ENCODE data around the gene MGAT3.

Gene MGAT3

DNA sequence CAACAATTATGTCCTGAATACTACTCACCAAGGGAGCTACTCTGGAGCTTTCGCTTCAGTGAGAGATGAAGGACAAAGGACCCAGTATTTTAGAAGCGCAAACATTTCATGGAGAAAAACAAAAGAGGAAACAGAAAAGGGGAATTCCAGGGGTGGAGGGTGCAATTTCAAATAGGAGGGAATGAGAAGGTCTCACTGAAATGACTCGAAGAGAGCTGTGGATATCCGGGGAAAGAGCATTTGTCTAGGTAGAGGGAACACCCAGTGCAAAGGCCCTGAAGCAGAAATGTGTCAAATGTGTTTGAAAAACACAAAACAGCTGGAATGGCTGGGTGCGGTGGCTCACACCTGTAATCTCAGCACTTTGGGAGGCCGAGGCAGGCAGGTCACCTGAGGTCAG is 73.3 kb downstream of the MGAT3 start:
- no peak for DNase-seq (ENCODE audit: low read depth)

DNA sequence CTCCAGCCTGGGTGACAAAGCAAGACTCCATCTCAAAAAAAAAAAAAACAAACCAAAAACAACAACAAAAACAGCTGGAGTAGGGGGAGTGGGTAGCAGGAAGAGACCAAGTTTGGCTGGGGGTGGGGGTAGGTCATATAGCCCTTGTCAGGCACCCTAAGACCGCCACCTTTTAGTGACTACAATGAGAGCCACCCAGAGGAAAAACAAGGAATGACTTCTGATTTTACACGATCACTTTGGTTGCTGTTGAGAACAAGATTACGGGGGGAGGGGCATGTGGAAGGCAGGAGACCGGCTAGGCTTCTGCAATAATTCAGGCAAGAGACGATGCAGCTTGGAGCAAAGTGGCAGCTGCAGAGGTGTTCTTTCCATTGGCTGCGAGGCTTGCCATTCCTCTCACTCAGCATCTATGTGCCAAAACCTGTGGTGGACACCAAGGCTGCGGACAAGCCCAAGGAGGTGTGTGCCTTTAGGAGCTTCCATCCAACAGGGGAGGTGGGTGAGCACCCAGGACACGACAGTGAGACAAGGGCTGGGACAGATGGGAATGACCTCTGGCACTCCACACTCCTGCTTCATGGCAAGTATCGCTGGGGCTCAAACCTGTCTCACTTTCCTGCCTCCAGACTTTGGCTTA is 74.0 kb downstream of the MGAT3 start:
- DNase-seq (ENCODE audit: low read depth), result no peak

DNA sequence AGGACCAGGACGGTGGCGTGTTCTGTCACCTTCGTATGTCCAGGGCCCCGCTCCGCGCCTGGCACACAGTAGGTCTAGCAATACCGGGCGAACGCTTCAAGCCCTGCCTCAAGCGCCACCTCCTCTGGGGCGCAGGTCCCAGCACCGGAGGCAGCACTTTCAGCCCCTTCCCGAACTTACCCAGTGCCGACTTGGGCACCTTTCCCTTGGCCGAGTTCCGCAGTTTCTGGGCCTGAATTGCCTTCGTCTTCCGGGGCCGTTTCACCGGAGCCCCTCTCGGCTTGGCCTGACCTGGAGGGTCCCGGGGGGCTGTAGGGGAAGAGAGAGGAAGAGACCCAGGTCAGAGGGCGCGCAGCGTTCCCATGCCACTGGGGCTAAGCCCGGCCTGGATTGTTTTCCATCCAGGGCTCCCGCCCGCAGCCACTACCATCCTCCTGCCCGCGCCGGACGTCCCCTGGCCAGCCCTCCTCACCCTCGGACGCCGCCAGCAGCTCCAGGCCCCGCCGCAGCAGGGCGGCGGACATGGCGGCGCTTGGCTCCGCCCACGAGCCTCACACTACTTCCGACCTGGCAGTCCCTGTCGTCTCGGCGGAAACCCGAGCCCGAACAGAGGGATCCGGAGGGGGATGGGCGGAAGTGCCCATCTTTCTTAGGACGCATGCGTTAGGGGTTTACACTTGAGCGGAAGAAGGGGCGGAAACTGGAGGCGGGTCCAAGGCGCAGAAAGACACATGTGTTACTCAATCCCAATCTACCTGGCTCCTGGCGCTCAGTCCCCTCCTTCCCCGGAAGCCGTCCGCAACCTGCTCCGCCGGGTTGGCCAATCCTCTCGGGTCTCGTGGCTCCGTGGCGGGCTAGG is 75.6 kb downstream of the MGAT3 start, which contains the start of gene RPS19BP1:
Gene RPS19BP1, minus strand, starts transcription at position 534 of the 859 bp plus-strand sequence. Its CDS starts 10 bp downstream, at position 524.
- DNase-seq (ENCODE audit: low read depth), result peak; percentile 95

DNA sequence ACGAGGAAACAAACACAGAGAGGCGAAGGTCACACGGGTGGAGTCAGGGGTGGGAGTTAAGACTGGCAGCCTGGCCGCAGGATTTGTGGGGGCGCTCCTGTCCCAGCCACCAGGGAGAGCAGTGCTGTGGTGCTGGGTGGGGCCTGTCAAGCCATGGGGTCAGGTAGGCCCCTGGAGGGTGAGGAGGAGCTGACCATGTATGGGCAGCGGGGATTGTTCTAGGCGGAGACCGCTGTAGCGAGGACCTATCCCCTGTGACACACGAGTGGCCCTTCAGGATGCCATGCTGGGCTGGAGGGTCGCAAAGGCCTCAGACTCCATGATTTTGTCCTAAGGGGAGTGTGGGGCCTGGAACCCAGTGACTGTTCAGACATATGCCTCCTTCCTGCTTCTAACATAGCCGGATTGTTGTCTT is 77.3 kb downstream of the MGAT3 start:
- no peak for DNase-seq (ENCODE audit: low read depth)

DNA sequence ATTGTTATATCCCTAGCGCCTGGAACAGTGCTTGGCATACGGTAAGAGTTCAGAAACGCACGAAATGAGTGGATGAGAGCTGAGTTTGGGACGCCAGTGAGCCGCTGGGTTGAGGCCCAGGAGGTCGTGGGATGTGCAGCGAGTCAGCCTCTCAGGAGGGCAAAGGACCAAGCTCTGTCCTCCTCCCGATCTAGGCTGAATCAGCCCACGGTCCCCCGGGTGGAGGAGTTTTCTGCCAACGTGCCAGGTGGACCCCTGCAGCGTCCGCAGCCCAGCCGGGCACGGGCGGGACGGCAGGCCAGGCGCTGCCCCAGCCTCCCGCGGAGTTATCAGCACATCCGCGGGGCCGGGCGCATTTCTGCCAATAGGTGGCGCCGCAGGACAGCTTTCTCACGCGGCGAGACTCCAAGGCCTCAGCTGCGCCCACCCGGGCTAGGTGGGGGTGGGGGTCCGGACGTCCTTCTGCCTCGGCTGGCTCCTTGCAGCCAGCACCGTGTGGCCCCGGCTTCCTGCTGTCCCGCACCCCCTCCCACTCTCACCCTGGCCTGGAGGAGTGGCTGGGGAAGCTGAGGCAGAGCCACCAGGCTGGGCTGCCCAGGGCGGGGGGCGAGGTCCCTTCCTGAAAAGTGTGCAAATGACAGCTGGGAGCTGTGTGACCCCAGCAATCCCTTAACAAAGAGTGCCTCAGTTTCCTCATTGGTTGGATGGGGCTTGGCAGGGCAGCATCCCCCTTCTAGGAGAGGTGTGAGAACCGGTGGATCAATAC is 78.0 kb downstream of the MGAT3 start:
- DNase-seq (ENCODE audit: low read depth), result no peak

DNA sequence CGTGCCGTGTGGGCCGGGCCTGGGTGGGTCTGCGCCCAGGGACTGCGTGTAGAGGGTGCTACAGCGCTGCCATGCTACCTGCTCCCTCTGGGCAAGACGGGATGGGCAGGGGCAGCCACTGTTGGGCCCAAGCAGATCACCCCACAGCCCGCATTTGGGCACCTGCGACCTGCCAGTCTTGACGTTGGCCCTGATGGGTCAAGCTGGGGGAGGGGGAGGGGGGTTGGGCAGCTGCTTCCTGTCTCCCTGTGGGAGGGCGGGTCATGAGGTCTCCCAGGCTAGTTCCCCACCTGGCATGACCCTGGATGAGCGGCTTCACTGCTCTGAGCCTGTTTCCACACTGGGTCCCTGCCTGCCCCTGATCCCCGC is 78.5 kb downstream of the MGAT3 start:
- no peak for DNase-seq (ENCODE audit: low read depth)

DNA sequence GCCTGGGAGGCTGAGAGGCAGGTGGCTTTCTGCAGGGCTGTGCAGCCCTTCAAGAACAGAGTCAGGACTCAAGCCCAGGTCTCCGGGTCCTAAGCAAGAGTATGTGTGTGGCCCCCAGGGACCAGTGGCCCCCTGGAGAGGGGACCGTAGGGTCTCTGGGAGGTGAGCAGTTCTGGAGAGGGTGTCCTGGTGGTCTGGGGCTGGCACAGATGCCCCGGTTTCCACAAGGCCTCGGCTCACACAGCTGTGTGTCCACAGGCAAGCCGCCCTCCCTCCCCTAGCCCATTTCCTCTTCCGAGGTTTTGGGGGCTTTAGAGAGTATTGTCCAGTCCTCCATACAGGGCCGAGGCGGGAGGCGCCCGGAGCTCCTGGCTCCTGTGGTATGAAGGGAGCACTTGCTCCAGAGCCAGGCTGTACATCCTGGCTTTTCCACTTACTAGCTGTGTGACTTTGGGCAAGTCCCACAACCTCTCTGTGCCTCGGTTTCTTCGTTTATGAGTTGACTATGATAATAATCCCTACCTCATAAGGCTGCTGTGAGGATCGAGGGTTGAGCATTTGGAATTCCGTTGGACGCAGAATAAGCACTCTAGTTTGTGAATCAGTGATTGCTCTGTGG is 79.1 kb downstream of the MGAT3 start:
- DNase-seq (ENCODE audit: low read depth), result no peak

DNA sequence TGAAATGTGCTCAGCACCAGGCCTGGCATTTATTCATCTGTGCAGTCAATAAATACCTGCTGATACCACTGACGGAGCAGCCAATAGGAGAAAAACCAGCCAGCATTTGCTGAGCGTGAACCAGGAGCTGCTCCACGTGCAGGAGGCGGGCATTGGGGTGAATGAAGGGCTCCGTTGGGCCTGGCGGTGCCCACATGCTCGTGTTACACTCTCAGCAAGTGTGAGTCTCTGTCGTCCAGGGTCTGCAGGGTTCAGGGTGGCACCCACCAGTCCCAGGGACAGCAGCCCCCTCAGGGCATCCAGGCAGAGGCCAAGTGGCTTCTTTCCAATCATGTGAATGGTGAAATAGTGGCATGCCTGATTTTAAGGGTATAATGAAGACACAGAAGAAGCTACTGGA is 79.9 kb downstream of the MGAT3 start:
- no peak for DNase-seq (ENCODE audit: low read depth)

DNA sequence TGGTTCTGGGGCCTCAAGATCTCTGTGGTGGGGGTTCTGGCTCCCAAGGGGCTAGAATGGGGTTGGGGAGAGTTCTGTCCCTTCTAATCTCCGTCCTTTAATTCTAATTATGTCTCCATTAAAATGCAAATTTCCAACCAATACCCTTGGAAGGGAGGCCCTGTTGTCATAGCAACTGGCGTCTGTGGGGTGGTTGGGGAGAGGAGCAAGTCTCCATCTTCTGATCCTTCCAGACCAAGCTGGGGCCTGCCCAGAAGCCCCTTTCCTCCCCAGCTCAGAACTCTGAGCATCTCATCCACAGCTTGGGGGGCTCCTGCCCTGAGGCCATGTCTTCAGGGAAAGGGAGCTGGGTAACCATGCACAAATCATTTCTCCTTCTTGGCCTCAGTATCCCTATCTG is 81.2 kb downstream of the MGAT3 start:
- no peak for DNase-seq (ENCODE audit: low read depth)

Measured in GM04503 (cell line).